IMR-90 (cell line): ENCODE measurements around the gene NDUFB2. TPM values are rescaled to one million over a fixed set of nuclear protein-coding genes. Genes with fewer than 3 reads are reported as not detected.

ENCODE experiments used
- CEBPB ChIP-seq: IDR thresholded peaks from 2 replicates; pipeline ENCODE4 v1.6.1; 2012; ENCODE audit warnings: low read depth, low read length, improper control_type of control experiment
- ELK1 ChIP-seq: fragments of 150-350 bp; IDR thresholded peaks from 2 replicates; pipeline ENCODE4 v1.6.1; 2016; ENCODE audit warnings: low read depth, mild to moderate bottlenecking, low read length, moderate library complexity, borderline replicate concordance
- MXI1 ChIP-seq: IDR thresholded peaks from 2 replicates; pipeline ENCODE4 v1.6.1; 2012; ENCODE audit warnings: low read depth, mild to moderate bottlenecking, low read length, moderate library complexity, borderline replicate concordance
- polyA plus RNA-seq, 3 experiments: library from polyadenylated mRNA; depleted of rRNA; stranded (reverse); fragments of >200 nt; gene quantifications; 2 replicates each; pipeline ENCODE4 v1.2.3, GENCODE V29; 2012; ENCODE audit warnings: low replicate concordance in 1 of 3
- total RNA-seq: library from RNA; depleted of rRNA; stranded (reverse); fragments of >200 nt; gene quantifications from 2 replicates; pipeline ENCODE4 v1.2.3, GENCODE V29; 2012

NDUFB2 gene
- total and polyA plus RNA-seq, 2 of the 4 experiments (the other 2 are of a cell fraction): 81.7 to 143 TPM

- TF ChIP-seq ELK1 (no peak), CEBPB (no peak), MXI1 (peak; percentile 75; the same call in 1 of the 2 replicates)
These were observed at the start of gene NDUFB2 (continued) for GRCh38 chr7:140696680-140697446.
